ENCODE results near the gene SYT17. TPM values are rescaled to one million over a fixed set of nuclear protein-coding genes. Genes with fewer than 3 reads are reported as not detected.
A peak's percentile ranks its signal among the peaks of the same experiment; 100 is the strongest.
"Not testable (repeated sequence)": the region's sequence is repeated elsewhere in the genome, so short reads cannot be mapped to it uniquely, and the experiment has no call there.

The SYT17 gene
- total RNA-seq, 1 donor from 2014 or later = 4.4 TPM

DNA sequence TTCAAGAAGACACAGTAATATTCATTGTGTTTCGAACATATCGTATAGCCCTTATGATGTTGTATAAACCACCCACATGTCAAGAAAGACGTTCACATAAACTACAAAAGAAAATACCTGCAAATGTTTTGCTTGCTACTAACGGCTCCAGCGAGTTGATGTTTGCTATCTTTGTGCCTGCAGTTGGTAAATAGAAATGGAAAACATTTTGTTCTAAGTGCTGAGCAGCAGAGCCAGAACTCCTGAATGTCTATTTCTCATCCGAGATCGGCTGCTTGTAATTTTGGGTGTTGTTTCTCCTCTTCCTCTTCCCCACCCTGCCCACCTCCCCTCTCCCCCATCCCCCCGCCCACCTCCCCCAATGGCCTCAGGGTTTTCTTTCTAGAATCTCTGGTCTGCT lies 5.0 kb downstream of the SYT17 start:
- DNase-seq (ENCODE audit: low read depth in 2 of 2) = no peak

DNA sequence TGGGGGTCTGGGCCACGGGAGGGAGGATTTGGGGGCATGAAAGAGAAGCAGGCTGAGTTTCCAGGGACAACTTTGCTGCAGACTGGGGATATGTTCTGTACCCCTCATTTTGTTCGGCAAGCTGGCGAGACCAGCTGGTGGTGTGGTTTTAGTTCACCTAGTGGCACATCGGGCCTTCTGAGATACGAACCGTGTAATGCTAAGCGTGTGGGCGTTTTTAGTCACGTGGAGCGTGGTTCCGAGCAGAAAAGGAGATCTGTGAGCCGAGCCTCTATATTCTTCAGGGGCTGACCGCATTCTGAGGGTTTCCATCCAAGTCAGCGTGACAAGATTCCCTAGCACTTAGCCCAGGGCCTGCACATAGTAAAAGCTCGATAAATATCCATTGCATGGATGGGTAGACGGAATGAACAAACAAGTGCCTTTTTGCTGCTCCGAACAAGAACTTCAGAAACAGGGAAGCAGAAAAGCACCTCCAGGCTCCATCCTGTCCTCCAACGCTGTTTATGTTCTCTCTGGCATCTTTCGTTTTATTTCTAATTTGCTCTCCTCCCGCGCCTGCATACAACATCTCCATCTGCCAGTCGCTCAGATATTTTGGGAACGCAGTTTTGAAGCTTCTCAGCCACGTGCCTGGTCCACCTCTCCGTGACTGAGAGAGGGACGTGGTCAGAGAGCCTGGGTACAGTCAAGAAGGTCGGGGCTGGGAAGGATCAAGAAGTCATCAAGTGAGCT lies 5.8 kb downstream of the SYT17 start:
- no peak for DNase-seq (ENCODE audit: low read depth in 2 of 2)

DNA sequence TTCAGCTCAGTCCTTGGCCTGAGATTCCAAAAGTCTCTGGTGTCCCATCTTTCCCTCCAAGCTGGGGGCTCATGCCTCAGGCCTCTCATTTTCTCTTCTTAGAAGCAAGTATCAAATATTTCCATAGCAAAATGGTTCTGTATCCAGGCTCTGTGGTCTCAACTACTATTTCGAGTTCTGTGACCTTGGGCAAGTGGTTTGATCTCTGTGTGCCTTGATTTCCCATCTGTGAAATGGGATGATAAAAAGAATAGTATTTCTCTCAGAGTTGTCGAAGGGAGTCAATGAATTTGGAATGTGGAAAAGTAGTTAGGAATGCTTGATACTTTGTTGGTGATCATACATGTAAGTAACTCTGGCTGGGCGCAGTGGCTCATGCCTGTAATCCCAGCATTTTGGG lies 6.4 kb downstream of the SYT17 start:
- no peak for DNase-seq (ENCODE audit: low read depth in 2 of 2)

DNA sequence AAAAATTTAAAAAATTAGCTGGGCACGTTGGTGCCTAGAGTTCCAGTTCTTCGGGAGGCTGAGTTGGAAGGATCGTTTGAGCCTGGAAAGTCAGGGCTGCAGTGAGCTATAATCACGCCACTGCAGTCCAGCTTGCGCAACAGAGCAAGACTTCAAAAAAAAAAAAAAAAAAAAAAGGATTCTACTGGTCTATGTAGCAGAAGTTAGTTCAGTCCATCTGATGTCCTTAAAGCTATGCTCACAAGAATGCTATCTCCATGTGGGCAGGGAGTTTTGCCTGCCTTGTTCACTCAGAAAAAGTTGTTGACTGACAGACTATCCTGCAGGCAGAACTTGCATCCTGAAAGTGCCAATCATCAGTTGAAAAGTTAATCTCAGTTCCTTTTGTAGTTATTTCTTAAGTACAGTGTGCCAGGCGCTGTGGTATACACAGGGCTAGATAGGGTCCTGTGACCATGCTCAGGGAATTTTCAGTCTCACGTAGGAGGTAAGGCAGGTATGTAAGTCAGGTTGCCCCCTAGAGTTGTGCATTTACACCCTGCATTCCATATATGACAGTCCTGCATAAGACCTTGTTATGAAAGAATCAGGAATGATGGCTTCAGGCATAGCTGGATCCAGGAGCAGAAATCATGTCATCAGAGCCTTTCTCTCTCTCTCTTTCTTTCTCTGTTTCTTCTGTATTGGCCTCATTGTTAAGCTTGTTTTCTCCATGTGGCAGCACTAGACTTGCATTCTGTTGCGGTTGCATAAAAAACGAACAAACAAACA lies 7.6 kb downstream of the SYT17 start:
- no peak for DNase-seq (ENCODE audit: low read depth in 2 of 2)

DNA sequence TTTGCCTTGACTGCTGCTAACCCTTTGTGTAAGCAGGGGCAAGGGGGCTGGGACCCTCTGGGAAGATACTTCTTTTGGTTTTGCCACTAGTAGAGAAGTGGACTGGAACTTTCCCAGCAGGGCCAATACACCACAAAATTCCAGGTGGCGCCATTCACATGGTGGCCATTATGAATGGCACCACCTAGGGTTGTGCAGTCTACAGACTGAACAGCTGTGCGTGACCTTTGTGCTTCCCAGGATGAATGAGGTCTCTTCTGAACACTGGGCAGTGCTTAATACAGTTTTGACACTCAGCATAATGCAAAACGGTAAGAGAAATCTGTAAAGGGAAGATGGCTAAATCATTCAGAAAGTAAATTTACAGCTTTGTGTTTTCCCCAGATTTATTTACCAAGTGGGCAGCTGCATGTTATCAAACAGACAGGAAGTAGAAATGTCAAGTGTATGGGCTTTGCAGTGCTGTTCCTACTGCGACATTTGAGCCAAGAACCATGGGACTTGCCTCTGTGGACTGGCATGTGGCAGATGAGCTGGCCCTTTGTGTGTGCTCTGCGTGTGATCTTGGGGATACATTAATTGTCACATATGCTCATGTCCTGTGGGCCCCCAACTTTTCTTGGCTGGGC lies 9.2 kb downstream of the SYT17 start:
- DNase-seq (ENCODE audit: low read depth in 2 of 2) = no peak

DNA sequence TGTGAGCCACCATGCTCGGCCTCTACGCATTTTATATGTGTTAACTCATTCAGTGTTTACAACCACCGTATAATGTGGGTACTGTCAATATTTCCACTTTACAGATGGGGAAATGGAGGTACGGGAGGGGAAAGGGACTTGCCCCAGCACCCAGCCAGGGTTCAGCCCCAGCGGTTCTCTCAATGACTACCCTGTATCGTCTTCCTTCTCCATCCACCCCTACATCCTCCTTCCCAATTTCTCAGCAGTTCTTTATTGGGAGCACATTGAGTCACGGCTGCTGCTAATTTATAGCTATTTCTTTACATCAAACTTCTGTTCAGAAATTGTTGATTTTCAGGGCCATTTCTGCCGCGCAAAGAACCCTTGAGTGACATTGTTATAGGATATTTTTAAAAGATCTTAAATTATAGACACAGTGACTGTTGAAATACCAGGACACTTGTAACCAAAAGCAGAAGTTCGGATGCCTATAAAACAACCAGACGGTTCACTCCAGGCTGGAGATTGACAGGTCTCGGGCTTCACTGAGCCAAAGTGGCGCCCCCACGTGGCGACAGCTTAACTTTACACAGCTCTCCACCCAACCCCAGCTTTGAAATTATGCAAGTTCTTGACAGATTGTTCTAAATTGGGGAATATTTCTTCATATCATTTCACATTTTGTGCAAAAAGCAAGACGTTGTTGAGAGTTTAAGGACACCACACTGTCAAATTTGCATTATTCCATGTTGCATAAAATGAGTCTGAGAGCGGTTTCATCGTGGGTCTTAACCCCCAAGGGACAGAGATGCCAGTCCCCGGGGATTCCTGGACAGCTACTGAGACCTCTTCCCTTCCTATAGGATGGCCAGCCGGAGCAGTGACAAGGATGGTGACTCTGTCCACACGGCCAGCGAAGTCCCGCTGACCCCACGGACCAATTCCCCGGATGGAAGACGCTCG lies 11.8 kb downstream of the SYT17 start:
- DNase-seq (ENCODE audit: low read depth in 2 of 2) = peak; percentile 70 to 72

DNA sequence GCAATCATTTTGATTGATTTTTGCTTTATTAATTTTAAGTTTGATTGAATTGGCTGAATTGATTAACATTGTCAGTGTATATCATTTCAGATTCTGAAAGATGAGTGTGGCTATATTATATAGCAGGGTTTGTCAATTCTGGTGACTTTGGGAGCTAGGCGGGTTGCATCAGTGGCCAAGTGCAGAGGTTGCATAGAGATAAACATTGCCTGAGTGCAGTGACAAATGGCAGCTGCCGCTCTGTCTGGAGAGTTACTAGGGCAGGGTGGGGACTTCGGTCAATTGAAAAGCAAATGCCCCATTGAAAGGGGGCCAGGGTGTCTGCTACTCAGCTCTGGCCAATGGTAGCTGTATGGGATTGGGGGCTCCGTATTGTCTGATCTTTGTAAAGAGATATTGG lies 12.7 kb downstream of the SYT17 start:
- no peak for DNase-seq (ENCODE audit: low read depth in 2 of 2)

DNA sequence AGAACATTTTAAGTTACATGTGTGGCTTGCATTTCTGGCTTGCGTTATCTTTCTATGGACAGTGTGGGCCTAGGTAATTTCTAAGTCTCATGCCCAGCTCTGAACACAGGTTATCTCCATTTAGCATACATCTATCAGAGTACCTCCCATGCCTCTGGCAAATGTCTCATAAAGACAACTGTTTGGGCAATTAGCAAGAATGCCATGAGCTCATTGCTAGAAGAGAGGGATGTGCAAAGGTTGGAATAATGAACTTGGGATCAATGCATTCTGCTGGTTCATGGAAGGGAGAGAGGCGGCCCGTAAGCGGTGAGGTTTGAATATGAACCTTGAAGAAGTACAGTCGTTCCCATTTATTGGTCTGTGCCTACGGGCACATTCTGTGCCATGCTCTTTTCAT lies 14.4 kb downstream of the SYT17 start:
- no peak for DNase-seq (ENCODE audit: low read depth in 2 of 2)

DNA sequence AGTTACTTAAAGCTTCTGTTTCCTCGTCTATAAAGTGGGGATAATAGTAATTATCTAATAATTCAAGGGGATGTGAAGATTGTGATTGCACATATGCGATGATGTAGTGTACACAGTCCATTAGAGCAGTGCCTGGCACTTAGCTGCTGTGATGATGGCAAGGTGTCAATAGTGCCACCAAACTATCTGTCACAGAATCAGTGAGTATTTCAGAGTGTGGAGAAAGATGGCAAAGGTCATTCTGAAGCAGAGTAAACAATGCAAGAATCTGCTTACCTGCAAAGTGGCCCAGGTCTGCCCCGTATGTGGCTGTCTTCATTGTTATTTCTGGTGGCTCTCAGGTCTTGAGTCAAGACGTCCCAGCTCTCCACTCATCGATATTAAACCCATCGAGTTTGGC lies 15.1 kb downstream of the SYT17 start:
- DNase-seq (ENCODE audit: low read depth in 2 of 2) = no peak

DNA sequence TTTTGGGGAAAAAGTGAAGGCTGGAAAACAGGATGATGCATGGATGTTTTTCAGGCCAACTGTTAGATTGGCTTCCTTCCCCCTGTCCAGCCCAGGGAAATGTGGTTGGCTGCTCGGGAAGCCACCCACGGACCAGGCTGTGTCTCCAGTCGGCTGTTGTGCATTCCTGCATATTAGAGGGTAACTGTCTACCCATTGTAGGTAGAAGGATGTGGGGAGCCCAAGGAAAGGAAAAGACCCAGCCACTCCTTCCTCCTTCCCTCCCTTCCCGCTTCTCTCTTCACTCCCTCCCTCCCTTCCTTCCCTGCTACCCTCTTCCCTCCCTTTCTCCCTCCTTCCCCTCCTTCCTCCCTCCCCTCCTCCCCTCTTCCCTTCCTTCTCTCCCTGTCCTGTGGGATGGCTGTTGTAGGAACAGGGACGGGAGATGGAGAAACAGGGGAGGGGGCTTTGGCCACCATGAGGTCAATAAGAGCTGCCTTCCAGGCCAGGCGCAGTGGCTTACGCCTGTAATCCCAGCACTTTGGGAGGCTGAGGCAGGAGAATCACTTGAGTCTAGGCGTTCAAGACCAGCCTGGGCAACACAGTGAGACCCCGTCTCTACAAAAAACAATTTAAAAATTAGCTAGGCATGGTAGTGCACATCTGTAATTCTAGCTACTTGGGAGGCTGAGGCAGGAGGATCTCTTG lies 16.9 kb downstream of the SYT17 start:
- DNase-seq (ENCODE audit: low read depth in 2 of 2) = peak; percentile 47 to 59

DNA sequence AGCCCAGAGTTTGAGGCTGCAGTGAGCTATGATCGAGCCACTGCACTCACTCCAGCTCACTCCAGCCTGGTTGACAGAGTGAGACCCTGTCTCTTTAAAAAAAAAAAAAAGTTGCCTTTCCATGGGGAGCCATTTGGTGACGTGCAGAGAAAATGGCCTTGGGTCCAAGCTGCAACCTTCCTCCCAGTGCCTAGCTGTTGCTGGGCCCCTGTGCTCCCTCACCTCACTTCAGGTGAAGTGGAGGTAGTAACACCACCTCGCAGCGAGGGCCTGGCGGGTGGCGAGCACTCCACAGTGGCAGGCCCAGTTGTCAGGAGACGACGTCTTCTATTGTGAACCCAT lies 17.4 kb downstream of the SYT17 start:
- DNase-seq (ENCODE audit: low read depth in 2 of 2) = no peak

DNA sequence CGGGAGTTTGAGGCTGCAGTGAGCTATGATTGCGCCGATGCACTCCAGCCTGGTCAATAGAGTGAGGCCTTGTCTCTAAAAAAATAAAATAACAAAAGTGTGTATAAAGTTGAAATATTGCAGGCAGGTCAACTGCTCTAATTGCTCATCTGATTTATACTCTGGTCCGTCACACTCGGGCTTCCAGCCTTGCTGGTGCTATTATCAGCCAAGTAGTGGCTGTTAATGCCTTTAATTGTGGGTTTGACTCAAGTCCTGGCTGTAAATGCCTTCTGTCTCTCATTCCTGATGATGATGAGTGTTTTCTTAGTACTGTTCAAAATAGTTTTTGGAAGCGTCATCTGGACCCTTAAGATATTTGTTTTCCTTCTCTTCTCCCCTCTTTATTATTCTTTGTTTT lies 18.4 kb downstream of the SYT17 start:
- no peak for DNase-seq (ENCODE audit: low read depth in 2 of 2)

DNA sequence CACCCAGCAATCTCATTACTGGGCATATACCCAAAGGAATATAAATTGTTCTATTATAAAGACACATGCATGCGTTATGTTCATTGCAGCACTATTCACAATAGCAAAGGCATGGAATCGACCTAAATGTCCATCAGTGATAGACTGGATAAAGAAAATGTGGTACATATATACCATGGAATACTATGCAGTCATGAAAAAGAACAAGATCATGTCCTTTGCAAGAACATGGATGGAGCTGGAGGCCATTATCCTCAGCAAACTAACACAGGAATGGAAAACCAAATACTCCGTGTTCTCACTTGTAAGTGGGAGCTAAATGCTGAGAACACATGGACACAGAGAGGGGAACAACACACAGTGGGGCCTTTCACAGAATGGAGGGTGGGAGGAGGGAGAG lies 19.9 kb downstream of the SYT17 start:
- not testable (repeated sequence) for DNase-seq (ENCODE audit: low read depth in 2 of 2)

DNA sequence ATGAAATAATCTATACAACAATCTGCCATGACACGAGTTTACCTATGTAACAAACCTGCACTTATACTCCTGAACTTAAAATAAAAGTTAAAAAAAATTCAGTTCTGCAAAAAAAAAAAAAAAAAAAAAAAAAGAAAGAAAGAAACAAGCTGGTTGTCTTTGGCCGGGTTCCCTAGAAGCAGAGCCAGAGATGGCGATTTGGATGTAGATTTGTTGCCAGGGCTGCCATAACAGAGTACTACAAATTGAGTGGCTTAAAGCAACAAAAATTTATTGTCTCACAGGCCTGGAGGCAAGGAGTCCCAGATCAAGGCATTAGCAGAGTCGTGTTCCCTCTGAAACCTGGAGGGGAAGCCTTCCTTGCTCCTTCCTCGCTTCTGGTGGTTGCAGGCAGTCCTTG lies 20.4 kb downstream of the SYT17 start:
- peak in 1 of 2 donors; percentile 74 for DNase-seq (ENCODE audit: low read depth in 2 of 2)

DNA sequence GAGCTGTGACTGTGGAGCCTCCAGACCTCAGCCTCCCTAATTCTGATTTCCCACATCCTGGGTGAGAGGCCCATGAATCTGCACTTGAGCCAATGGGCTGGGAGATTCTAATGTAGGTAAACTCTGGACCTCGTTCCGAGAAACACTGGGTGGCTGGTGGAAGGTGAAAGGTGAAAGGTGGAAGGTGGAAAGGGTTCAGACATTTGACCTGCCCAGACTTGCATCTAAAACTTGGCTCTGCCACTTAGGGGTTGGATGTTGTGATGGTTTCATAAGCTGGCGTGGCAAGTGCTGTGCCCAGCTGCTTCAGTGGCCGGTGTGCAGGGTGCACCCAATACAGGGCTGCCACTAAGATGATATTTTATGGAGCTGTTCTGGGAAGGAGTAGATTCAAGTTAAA lies 24.8 kb downstream of the SYT17 start:
- no peak for DNase-seq (ENCODE audit: low read depth in 2 of 2)

DNA sequence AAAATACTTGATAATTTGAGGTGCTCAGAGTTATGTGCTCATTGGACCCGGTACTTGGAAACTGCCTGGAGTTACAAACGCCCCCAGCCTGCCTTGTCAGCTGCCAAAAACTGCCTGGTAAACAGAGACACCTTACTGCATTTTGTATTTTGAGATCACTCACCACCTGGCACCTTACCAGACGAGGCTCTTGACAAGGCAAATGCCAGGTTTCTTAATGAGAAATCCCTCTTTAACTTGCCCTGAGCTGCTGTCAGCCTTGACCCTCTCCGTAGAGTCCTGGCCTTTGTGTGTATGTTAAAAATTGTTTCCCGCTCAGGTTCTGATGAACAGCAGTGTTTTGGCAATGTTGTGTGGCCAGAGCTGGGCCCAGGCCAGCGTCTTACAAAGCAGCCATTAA lies 28.8 kb downstream of the SYT17 start:
- no peak for DNase-seq (ENCODE audit: low read depth in 2 of 2)

DNA sequence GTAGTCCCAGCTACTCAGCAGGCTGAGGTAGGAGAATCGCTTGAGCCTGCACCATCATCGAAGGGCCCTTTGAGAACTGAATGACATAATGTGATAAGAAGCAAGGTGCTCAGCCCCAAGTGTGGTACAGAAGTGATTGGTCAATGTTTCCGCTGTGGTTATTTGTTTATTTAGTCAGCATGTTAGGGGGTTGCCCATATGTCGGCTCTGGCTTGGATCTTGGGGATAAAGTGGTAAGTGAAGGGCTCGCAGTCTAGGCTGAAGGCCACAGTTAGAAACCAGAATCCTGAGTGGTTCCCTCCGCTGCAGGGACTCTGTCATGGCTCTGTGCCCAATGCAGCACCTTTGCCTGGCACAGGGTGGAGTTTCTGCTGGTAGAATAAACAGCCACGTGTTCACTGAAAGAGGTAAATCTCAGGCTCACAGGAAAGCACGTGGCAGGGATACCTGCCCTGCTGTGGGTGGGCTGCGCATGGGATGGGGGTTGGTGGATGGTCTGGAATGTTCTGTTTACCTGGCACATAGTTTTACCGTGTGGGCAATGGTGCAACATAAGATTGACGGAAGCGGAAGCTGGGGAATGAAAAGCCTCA lies 35.4 kb downstream of the SYT17 start:
- no peak for DNase-seq (ENCODE audit: low read depth in 2 of 2)

DNA sequence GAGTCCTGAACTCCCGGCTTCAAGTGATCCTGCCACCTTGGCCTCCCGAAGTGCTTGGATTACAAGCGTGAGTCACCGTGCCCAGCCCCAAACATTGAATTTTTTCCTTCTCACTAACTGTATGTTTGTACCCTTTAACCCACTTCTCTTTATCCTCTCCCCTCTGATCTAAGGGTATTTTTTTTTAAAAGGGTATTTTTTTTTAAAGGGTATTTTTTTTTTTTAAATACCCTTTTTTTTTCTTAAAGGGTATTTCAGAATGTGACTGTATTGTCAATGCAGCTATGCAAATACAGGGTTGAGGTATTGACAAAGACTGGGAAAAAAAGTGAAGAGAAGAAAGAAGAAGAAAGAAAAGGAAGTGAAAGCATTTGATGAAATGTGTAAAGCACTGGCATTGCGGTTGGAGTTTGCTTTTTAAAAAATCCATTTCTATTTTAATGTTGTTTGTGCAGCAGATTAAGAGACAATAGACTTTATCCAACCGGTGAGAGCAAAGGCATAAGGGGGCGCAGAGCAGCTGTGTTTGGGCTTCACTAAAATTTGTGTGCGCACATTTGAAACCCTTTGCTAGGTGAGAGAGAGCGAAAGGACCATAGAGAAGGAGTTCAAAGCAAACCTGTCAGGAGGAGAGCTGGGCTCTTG lies 42.4 kb downstream of the SYT17 start:
- no peak for DNase-seq (ENCODE audit: low read depth in 2 of 2)

DNA sequence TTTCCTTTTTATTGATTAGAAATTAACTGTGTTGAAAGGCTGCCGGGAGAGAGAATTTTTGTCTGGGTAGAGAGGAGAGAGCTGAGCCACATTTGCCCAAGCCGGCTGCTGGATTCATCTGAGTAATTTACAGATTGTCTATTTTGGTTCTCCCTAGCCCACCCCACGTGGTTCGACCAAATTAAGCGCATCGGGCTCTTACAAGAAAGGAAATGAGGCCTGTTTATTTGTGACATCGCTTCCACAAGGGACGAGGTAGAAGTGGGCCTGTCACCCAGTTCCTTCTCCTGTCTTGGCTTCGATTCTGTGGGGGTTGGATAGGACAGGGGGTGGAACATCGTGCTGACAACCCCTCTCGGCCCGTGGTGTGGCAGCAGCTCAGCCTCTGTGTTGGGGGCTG lies 42.9 kb downstream of the SYT17 start:
- DNase-seq (ENCODE audit: low read depth in 2 of 2) = no peak

DNA sequence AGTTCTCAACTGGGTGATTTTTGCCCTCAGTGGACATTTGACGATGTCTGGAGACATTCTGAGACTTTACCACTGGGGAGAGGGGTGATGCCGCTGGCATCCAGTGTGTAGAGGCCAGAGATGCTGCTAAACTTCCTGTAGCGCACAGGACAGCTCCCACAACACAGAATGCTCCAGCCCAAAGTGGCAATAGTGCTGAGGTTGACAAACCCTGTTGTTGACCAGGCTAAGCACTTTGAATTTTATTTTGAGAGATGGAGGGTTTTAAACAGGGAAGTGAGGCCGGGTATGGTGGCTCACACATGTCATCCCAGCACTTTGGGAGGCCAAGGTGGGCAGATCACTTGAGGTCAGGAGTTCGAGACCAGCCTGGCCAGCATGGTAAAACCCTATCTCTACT lies 44.0 kb downstream of the SYT17 start:
- no peak for DNase-seq (ENCODE audit: low read depth in 2 of 2)

Data from lung microvascular endothelial cell (primary cell).